HepG2 (cell line): ENCODE results near the gene DIAPH3. TPM values are rescaled to one million over a fixed set of nuclear protein-coding genes. Genes with fewer than 3 reads are reported as not detected.

ENCODE experiments used
- ATAC-seq: fragments of 200-7000 bp; cut with Tn5 transposase; 3 replicates; pipeline ENCODE4 v1.9.1; 2020; ENCODE audit warnings: mild to moderate bottlenecking, moderate library complexity
- BruUV-seq: library from RNA; stranded (reverse); fragments of 400-500 nt; replicated peaks from 2 replicates; lab custom pipeline; 2021; lab: Mats Ljungman, UMichigan
- CTCF ChIA-PET: fragments of 300-600 bp; formaldehyde crosslinking; extraction: SDS; loops from one replicate; lab custom pipeline; 2021; ENCODE audit warnings: low total read pairs, inconsistent platforms, low intra/inter-chr PET ratio; lab: Yijun Ruan, JAX
- POLR2A ChIA-PET: fragments of 350-600 bp; sonication (Branson Sonifier 250); formaldehyde crosslinking; loops from one replicate; lab custom pipeline; 2020; ENCODE audit warnings: antibody characterized with exemption, inconsistent platforms; lab: Yijun Ruan, JAX
- DNase-seq: peaks from one replicate; pipeline ENCODE4 v3.0.0-alpha.2; 2015; ENCODE audit warnings: low spot score
- FAIRE-seq: peaks from 3 replicates; lab custom pipeline; 2011; peaks lifted over from hg19 to GRCh38; lab: Jason Lieb, UNC
- H2AFZ ChIP-seq: one replicate; pipeline ENCODE4 v1.6.1; 2011; ENCODE audit warnings: low read length, inconsistent platforms
- H3K27ac ChIP-seq: fragments of 300-600 bp; 3 replicates; pipeline ENCODE4 v1.8.0; 2011; ENCODE audit warnings: mixed run types, mild to moderate bottlenecking, mixed read lengths, low read length, inconsistent platforms; ENCODE audit not compliant: insufficient read depth; ENCODE audit errors: extremely low read length
- H3K27me3 ChIP-seq, 2 experiments: fragments of 200-600 bp in 1 of 2; 2 replicates in 1 of 2; 3 replicates in 1 of 2; pipeline versions ENCODE4 v1.6.0 to v1.8.0; 2011; ENCODE audit warnings: low read length in 2 of 2, mild to moderate bottlenecking in 2 of 2, moderate library complexity in 2 of 2, inconsistent platforms in 1 of 2; ENCODE audit not compliant: insufficient read depth in 2 of 2, control insufficient read depth in 1 of 2
- H3K36me3 ChIP-seq, 2 experiments: fragments of 200-600 bp in 1 of 2; replicated peaks in 1 of 2; 2 replicates in 1 of 2; 3 replicates in 1 of 2; pipeline versions ENCODE4 v1.5.1 to v1.8.0; 2011; ENCODE audit warnings: low read length in 2 of 2, inconsistent platforms in 1 of 2; ENCODE audit not compliant: insufficient read depth in 2 of 2, control insufficient read depth in 1 of 2
- H3K4me1 ChIP-seq: 2 replicates; pipeline ENCODE4 v1.5.1; 2012; ENCODE audit warnings: low read length, inconsistent platforms; ENCODE audit not compliant: insufficient read depth
- H3K4me2 ChIP-seq: 2 replicates; pipeline ENCODE4 v1.6.0; 2011; ENCODE audit warnings: low read depth, low read length, inconsistent platforms
- H3K4me3 ChIP-seq, 3 experiments: fragments of 200-600 bp in 1 of 3; sonication (generic), shearing (Covaris generic) in 1 of 3; replicated peaks in 1 of 3; 2 replicates each; pipeline ENCODE4 v1.5.1; 2011 to 2016; ENCODE audit warnings: low read length in 3 of 3, inconsistent platforms in 2 of 3, low read depth in 2 of 3, mild to moderate bottlenecking in 2 of 3, control low read depth in 1 of 3, mixed read lengths in 1 of 3; ENCODE audit not compliant: insufficient read depth in 1 of 3
- H3K79me2 ChIP-seq: one replicate; pipeline ENCODE4 v1.6.1; 2011; ENCODE audit warnings: low read length, inconsistent platforms; ENCODE audit not compliant: insufficient read depth
- H3K9ac ChIP-seq: 2 replicates; pipeline ENCODE4 v1.6.0; 2011; ENCODE audit warnings: mild to moderate bottlenecking, low read depth, low read length, inconsistent platforms; ENCODE audit not compliant: insufficient read depth
- H3K9me3 ChIP-seq: 2 replicates; pipeline ENCODE4 v1.5.1; 2012; ENCODE audit warnings: mild to moderate bottlenecking, low read length
- H4K20me1 ChIP-seq: 2 replicates; pipeline ENCODE4 v1.6.0; 2011; ENCODE audit warnings: inconsistent platforms, mild to moderate bottlenecking, low read length, moderate library complexity; ENCODE audit not compliant: insufficient read depth
- GLI4 ChIP-seq: sonication (generic); formaldehyde crosslinking; IDR thresholded peaks from 2 replicates; pipeline ENCODE4 v1.5.1; 2020; ENCODE audit warnings: missing genetic modification reagents, mild to moderate bottlenecking, moderate library complexity, borderline replicate concordance
- JUN ChIP-seq: sonication (generic); formaldehyde crosslinking; IDR thresholded peaks from 2 replicates; pipeline ENCODE4 v1.4.0; 2020; ENCODE audit warnings: mild to moderate bottlenecking, missing genetic modification reagents
- POGK ChIP-seq: sonication (generic); formaldehyde crosslinking; conservative IDR thresholded peaks from 2 replicates; pipeline ENCODE4 v1.8.0; 2022; ENCODE audit warnings: mild to moderate bottlenecking, moderate library complexity, missing genetic modification reagents
- SPEN ChIP-seq: sonication (generic); formaldehyde crosslinking; IDR thresholded peaks from 2 replicates; pipeline ENCODE4 v1.5.1; 2020; ENCODE audit warnings: low read depth, mild to moderate bottlenecking, missing genetic modification reagents
- TAF15 ChIP-seq: fragments of 200-400 bp; formaldehyde crosslinking; IDR thresholded peaks from one replicate; pipeline ENCODE4 v1.6.1; 2018; ENCODE audit warnings: mild to moderate bottlenecking, low read depth, low read length; ENCODE audit not compliant: poor library complexity, severe bottlenecking
- TCF7 ChIP-seq: sonication (generic); IDR thresholded peaks from 2 replicates; pipeline ENCODE4 v1.6.1; 2016; ENCODE audit warnings: antibody characterized with exemption, low read depth
- YEATS2 ChIP-seq: sonication (generic); formaldehyde crosslinking; IDR thresholded peaks from 2 replicates; pipeline ENCODE4 v1.4.0; 2020; ENCODE audit warnings: missing genetic modification reagents, borderline replicate concordance
- ZBTB40 ChIP-seq, 2 experiments: fragments of 450-650 bp in 1 of 2; sonication (generic) in 1 of 2; formaldehyde crosslinking in 1 of 2; IDR thresholded peaks; 2 replicates each; pipeline versions ENCODE4 v1.6.1 to v1.8.0; 2016 to 2022; ENCODE audit warnings: antibody characterized with exemption in 1 of 2, mild to moderate bottlenecking in 1 of 2, missing genetic modification reagents in 1 of 2
- ZXDC ChIP-seq: sonication (generic); formaldehyde crosslinking; IDR thresholded peaks from 2 replicates; pipeline ENCODE4 v1.5.0; 2020; ENCODE audit warnings: mild to moderate bottlenecking, missing genetic modification reagents
- WGBS: methylation state at CpG from one replicate; pipeline ENCODE4 v1.1.6; 2017; ENCODE audit warnings: low lambda C conversion rate; 5-methylcytosine and 5-hydroxymethylcytosine counted together
- in situ Hi-C: cut with HindIII; loops from 2 replicates; pipeline ENCODE4 v1.10.0; 2017; ENCODE audit warnings: low pct_unique_long_range_greater_than_20kb; ENCODE audit not compliant: extremely low pct_ligation_motif_present
- intact Hi-C: fragments of 100-400 bp; cut with micrococcal nuclease; formaldehyde crosslinking; loops from one replicate; pipeline ENCODE4 v1.10.0; 2022; ENCODE audit not compliant: unreplicated experiment
- polyA plus RNA-seq, 8 experiments: library from polyadenylated mRNA; depleted of rRNA in 3 of 8; stranded (reverse) in 7 of 8; unstranded in 1 of 8; fragments of >200 nt; fragmentation: Illumina TruSeq in 4 of 8; extraction: Trizol in 4 of 8; gene quantifications; 2 replicates each; pipeline versions ENCODE4 v1.2.1 to v1.2.3, GENCODE V29; 2011 to 2016; ENCODE audit warnings: low read depth in 4 of 8, missing spikeins in 1 of 8, mixed read lengths in 1 of 8; ENCODE audit not compliant: insufficient read depth in 1 of 8
- total RNA-seq, 5 experiments: library from RNA; depleted of rRNA; stranded (reverse); fragments of >200 nt; fragmentation: Illumina TruSeq; extraction: Trizol; gene quantifications; 2 replicates each; pipeline ENCODE4 v1.2.3, GENCODE V29; 2016; ENCODE audit warnings: low read depth in 1 of 5

DIAPH3 gene
- total and polyA plus RNA-seq, 2 of the 13 experiments (the other 11 are each of a cell fraction or from before 2014, with no cell fraction given), result 4.0 to 9.3 TPM

GRCh38 chr13:59780058-59780457 is 383.7 kb downstream of the DIAPH3 start:
- Histone ChIP-seq H3K27ac (no peak overlapping the region), H3K36me3 (no peaks in the 10 kb centered on the region), H2AFZ (no peak overlapping the region), H4K20me1 (no peaks in the 10 kb centered on the region), H3K27me3 (no peaks in the 10 kb centered on the region), H3K4me2 (no peak overlapping the region), H3K9ac (no peak overlapping the region), H3K4me1 (no peaks in the 10 kb centered on the region), H3K9me3 (no peaks in the 10 kb centered on the region), H3K79me2 (no peaks in the 10 kb centered on the region), H3K4me3 (no peak overlapping the region)
- ChIA-PET POLR2A (no interaction called here), CTCF (no interaction called here)
- 95% methylated on average over 2 of the region's 2 CpGs for WGBS
- no peak for ATAC-seq
- intact Hi-C loops (no loop called here), in situ Hi-C loops (no loop called here)
- FAIRE-seq, result no peak
- no peak for DNase-seq
- BruUV-seq, result no TSS peak
- TF ChIP-seq TAF15, result no peak
- TF ChIP-seq YEATS2 (CRISPR knock-in tag), result no peak
- no peak for TF ChIP-seq TCF7
- TF ChIP-seq ZXDC (CRISPR knock-in tag), result no peak
- TF ChIP-seq ZBTB40 (IDR thresholded peaks at IDR 0.05), result no peak
- no peak for TF ChIP-seq ZBTB40 (CRISPR knock-in tag; IDR thresholded peaks at IDR 0.05)
- no peak for TF ChIP-seq GLI4 (CRISPR knock-in tag)
- no peak for TF ChIP-seq JUN (CRISPR knock-in tag)
- no peak for TF ChIP-seq POGK (CRISPR knock-in tag)
- no peak for TF ChIP-seq SPEN (CRISPR knock-in tag)
